HL-60 (cell line): ENCODE measurements around the gene CCDC74B.
"Not testable (repeated sequence)": the region's sequence is repeated elsewhere in the genome, so short reads cannot be mapped to it uniquely, and the experiment has no call there.

Experiments used
- DNase-seq, 2 experiments: peaks; one replicate each; pipeline ENCODE4 v3.0.0-alpha.2; 2010 to 2020; ENCODE audit warnings: low read depth in 1 of 2, low spot score in 1 of 2
- H3K27ac ChIP-seq: fragments of 250-450 bp; sonication (Bioruptor Pico); replicated peaks from 2 replicates; pipeline ENCODE4 v1.5.1; 2020; ENCODE audit warnings: mild to moderate bottlenecking, moderate library complexity
- H3K27me3 ChIP-seq: fragments of 250-450 bp; sonication (Bioruptor Pico); 2 replicates; pipeline ENCODE4 v1.5.1; 2021; ENCODE audit warnings: mild to moderate bottlenecking, moderate library complexity; ENCODE audit not compliant: insufficient read depth, poor library complexity, severe bottlenecking
- H3K4me3 ChIP-seq: replicated peaks from 2 replicates; pipeline ENCODE4 v1.5.1; 2011; ENCODE audit warnings: mild to moderate bottlenecking, control low read depth, low read length; ENCODE audit not compliant: insufficient read depth
- GABPA ChIP-seq: IDR thresholded peaks from 2 replicates; pipeline ENCODE4 v1.6.1; 2012; ENCODE audit warnings: low read depth
- POLR2AphosphoS5 ChIP-seq: IDR thresholded peaks from 2 replicates; pipeline ENCODE4 v1.6.1; 2012; ENCODE audit warnings: low read depth
- REST ChIP-seq: IDR thresholded peaks from 2 replicates; pipeline ENCODE4 v1.6.1; 2012; ENCODE audit warnings: low read depth; ENCODE audit not compliant: insufficient replicate concordance
- SPI1 ChIP-seq: IDR thresholded peaks from 2 replicates; pipeline ENCODE4 v1.6.1; 2012; ENCODE audit warnings: low read depth, mild to moderate bottlenecking, borderline replicate concordance
- TF ChIP-seq, protein P1 (sequence below): IDR thresholded peaks from one replicate; pipeline ENCODE4 v1.5.1; 2011; ENCODE audit warnings: low read length, control low read depth, inconsistent platforms; ENCODE audit not compliant: insufficient read depth

CCDC74B gene

DNA sequence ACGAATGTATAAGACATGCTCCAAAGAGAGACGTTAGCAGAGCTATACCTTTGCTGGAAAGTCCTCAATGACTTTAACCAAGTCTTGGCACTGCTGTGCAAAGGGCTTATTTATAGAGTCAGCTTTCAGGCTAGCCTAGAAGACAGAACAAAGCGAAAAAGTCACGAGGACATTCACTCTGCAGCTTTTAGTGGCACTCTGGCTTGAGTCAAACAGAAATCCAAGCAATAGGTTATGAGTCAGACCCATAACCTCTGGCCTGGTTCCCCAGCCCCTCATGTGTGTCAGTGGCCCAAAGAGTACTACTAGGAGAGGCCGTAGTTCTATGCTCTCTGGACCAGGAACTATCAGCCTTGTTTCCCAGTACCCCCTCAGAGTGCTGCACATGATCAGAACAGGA lies 30.0 kb upstream of the CCDC74B start:
- not testable (repeated sequence) for DNase-seq, H3K27ac ChIP-seq, H3K27me3 ChIP-seq

DNA sequence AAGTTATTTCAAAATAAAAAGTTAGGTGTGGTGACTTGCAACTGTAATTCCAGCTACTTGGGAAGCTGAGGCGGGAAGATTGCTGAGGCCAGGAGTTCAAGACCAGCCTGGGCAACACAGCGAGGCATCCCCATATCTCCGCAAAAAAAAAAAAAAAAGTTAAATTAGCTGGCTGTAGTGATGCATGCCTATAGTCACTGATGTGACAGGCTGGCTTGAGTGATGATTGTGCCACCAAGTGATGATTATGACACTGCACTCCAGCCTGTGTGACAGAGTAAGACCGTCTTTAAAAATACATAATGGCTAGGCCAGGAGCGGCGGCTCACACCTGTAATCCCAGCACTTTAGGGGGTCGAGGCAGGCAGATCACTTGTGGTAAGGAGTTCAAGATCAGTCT lies 25.0 kb upstream of the CCDC74B start:
- Histone ChIP-seq H3K27ac (no peak overlapping the region), H3K27me3 (no peaks in the 10 kb centered on the region), H3K4me3 (no peak overlapping the region)
- DNase-seq: no peak
- no peak for TF ChIP-seq POLR2AphosphoS5
- TF ChIP-seq, protein P1, sequence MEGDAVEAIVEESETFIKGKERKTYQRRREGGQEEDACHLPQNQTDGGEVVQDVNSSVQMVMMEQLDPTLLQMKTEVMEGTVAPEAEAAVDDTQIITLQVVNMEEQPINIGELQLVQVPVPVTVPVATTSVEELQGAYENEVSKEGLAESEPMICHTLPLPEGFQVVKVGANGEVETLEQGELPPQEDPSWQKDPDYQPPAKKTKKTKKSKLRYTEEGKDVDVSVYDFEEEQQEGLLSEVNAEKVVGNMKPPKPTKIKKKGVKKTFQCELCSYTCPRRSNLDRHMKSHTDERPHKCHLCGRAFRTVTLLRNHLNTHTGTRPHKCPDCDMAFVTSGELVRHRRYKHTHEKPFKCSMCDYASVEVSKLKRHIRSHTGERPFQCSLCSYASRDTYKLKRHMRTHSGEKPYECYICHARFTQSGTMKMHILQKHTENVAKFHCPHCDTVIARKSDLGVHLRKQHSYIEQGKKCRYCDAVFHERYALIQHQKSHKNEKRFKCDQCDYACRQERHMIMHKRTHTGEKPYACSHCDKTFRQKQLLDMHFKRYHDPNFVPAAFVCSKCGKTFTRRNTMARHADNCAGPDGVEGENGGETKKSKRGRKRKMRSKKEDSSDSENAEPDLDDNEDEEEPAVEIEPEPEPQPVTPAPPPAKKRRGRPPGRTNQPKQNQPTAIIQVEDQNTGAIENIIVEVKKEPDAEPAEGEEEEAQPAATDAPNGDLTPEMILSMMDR: no peak
- no peak for TF ChIP-seq REST
- TF ChIP-seq SPI1: no peak
- TF ChIP-seq GABPA: no peak

More for the DNA sequence above, 30.0 kb upstream of the CCDC74B start:
- not testable (repeated sequence) for H3K4me3 ChIP-seq

- not testable (repeated sequence) for H3K27ac ChIP-seq, H3K27me3 ChIP-seq, DNase-seq, H3K4me3 ChIP-seq
These were observed 24.3 kb upstream of the CCDC74B start for GRCh38 chr2:130169163-130169562.

DNA sequence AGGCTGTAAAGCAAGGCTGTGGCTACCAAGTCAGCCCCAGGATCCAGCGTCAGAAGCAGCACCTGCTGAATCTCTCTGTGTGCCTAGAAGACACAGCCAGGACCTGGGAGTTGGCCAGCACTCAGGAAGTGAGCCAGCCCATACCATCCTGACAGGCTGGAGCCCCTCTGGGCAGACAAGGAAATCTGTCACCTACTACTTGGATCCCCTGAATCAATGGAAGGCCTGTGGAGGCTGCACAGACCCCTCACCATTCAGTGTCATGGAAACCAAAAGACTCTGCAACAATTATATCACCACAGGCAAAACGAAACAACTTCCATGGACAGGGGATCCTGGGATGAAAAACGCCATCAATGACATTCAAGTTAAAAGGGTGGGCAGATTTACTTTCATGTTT lies 21.7 kb upstream of the CCDC74B start:
- H3K27me3 ChIP-seq, DNase-seq, H3K27ac ChIP-seq, H3K4me3 ChIP-seq: not testable (repeated sequence)

- TF ChIP-seq, protein P1: no peak
- no peak for TF ChIP-seq GABPA
- no peak for TF ChIP-seq SPI1
- TF ChIP-seq REST: no peak
- no peak for TF ChIP-seq POLR2AphosphoS5
- DNase-seq: no peak
- Histone ChIP-seq H3K4me3 (no peak overlapping the region), H3K27me3 (no peaks in the 10 kb centered on the region), H3K27ac (no peak overlapping the region)
These were observed 20.5 kb upstream of the CCDC74B start for GRCh38 chr2:130165293-130166016.
